ENCODE data around the gene ADGRA3.

DNA sequence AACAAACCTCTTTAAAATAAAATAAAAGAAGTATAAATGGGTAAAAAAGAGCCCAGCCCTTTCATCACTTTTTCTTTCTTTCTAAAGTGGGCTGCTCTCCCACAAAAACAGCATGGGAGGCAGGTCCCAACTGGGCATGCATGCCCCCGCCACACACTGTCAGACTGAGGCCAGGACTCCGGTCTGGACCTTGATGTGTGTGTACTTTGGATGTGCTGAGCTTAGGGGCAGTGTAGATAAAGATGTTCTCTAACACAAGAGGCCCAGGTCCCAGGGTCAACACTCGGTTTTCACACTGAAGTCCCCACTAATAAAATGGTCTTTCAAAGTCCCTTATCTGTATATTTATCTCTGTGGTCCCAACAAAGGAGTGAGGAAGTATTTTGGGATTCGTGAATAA is 44.4 kb downstream of the ADGRA3 start:
- TF ChIP-seq FOXP2 (optimal IDR thresholded peaks at IDR 0.05; ENCODE audit: control extremely low read depth, extremely low read length, insufficient read depth) (no peak), POLR2AphosphoS5 (IDR thresholded peaks at IDR 0.05; ENCODE audit: borderline replicate concordance, low read depth, low read length) (no peak), EZH2 (IDR thresholded peaks at IDR 0.05) (no peak)

All from SK-N-MC (cell line).